Neural cell (in vitro differentiated cells): ENCODE measurements around the gene SCN10A. TPM values are rescaled to one million over a fixed set of nuclear protein-coding genes. Genes with fewer than 3 reads are reported as not detected.

ENCODE experiments used
- H2AFZ ChIP-seq: fragments of 200-600, 300-800 bp; sonication (generic), shearing (Covaris generic); 2 replicates; pipeline ENCODE4 v1.6.0; 2014; ENCODE audit warnings: low read depth, mild to moderate bottlenecking, antibody characterized with exemption, low read length, moderate library complexity
- H3F3A ChIP-seq: fragments of 200-600 bp; shearing (Covaris generic); 2 replicates; pipeline ENCODE4 v1.6.1; 2016; ENCODE audit warnings: mild to moderate bottlenecking, moderate library complexity, mixed read lengths, antibody characterized with exemption, low read length; ENCODE audit not compliant: insufficient read depth, poor library complexity, severe bottlenecking
- H3K27ac ChIP-seq: fragments of 200-600, 300-800 bp; sonication (generic), shearing (Covaris generic); 2 replicates; pipeline ENCODE4 v1.5.1; 2014; ENCODE audit warnings: mild to moderate bottlenecking, low read length, moderate library complexity
- H3K27me3 ChIP-seq: fragments of 300-800, 200-600 bp; sonication (generic), shearing (Covaris generic); 2 replicates; pipeline ENCODE4 v1.6.0; 2014; ENCODE audit warnings: mild to moderate bottlenecking, low read depth, low read length, moderate library complexity; ENCODE audit not compliant: insufficient read depth
- H3K36me3 ChIP-seq: fragments of 300-800, 200-600 bp; sonication (generic), shearing (Covaris generic); 2 replicates; pipeline ENCODE4 v1.5.1; 2014; ENCODE audit warnings: mild to moderate bottlenecking, antibody characterized with exemption, low read length, moderate library complexity; ENCODE audit not compliant: insufficient read depth
- H3K4me2 ChIP-seq: fragments of 300-800, 200-600 bp; sonication (generic), shearing (Covaris generic); 2 replicates; pipeline ENCODE4 v1.6.0; 2014; ENCODE audit warnings: mild to moderate bottlenecking, low read length
- H3K4me3 ChIP-seq: fragments of 300-800, 200-600 bp; sonication (generic), shearing (Covaris generic); 2 replicates; pipeline ENCODE4 v1.5.1; 2014; ENCODE audit warnings: mild to moderate bottlenecking, low read length, moderate library complexity
- H3K79me2 ChIP-seq: fragments of 200-600 bp; shearing (Covaris generic); replicated peaks from 2 replicates; pipeline ENCODE4 v1.6.0; 2014; ENCODE audit warnings: mild to moderate bottlenecking, low read length, moderate library complexity; ENCODE audit not compliant: insufficient read depth
- H3K9ac ChIP-seq: fragments of 300-800, 200-600 bp; sonication (generic), shearing (Covaris generic); 2 replicates; pipeline ENCODE4 v1.6.1; 2016; ENCODE audit warnings: mild to moderate bottlenecking, low read length, mixed read lengths
- H3K9me2 ChIP-seq: fragments of 200-600 bp; shearing (Covaris generic); 2 replicates; pipeline ENCODE4 v1.6.1; 2016; ENCODE audit warnings: mild to moderate bottlenecking, low read length, mixed read lengths; ENCODE audit not compliant: insufficient read depth
- H3K9me3 ChIP-seq: fragments of 200-600, 300-800 bp; sonication (generic), shearing (Covaris generic); 2 replicates; pipeline ENCODE4 v1.6.1; 2016; ENCODE audit warnings: mild to moderate bottlenecking, mixed run types, low read length, moderate library complexity, mixed read lengths
- H4K20me1 ChIP-seq: fragments of 200-600 bp; shearing (Covaris generic); 2 replicates; pipeline ENCODE4 v1.6.1; 2016; ENCODE audit warnings: mild to moderate bottlenecking, mixed run types; ENCODE audit not compliant: insufficient read depth
- EP300 ChIP-seq: fragments of 450-650 bp; conservative IDR thresholded peaks from 2 replicates; pipeline ENCODE4 v1.6.1; 2014; ENCODE audit warnings: antibody characterized with exemption, mild to moderate bottlenecking, moderate library complexity; ENCODE audit not compliant: poor library complexity, severe bottlenecking
- EZH2 ChIP-seq: fragments of 200-600, 300-800 bp; shearing (Covaris generic), sonication (generic); IDR thresholded peaks from 2 replicates; pipeline ENCODE4 v1.6.1; 2014; ENCODE audit warnings: antibody characterized with exemption, low read length, borderline replicate concordance, mild to moderate bottlenecking; ENCODE audit not compliant: insufficient read depth, poor library complexity, severe bottlenecking
- MXI1 ChIP-seq: fragments of 450-650 bp; conservative IDR thresholded peaks from 2 replicates; pipeline ENCODE4 v1.6.1; 2014; ENCODE audit warnings: antibody characterized with exemption, mild to moderate bottlenecking; ENCODE audit not compliant: poor library complexity, severe bottlenecking
- POLR2AphosphoS5 ChIP-seq: IDR thresholded peaks from 2 replicates; pipeline ENCODE4 v1.6.1; 2012
- RAD21 ChIP-seq: fragments of 450-650 bp; conservative IDR thresholded peaks from 2 replicates; pipeline ENCODE4 v1.6.1; 2014; ENCODE audit warnings: antibody characterized with exemption, mild to moderate bottlenecking, moderate library complexity
- SMC3 ChIP-seq: fragments of 450-650 bp; conservative IDR thresholded peaks from 2 replicates; pipeline ENCODE4 v1.6.1; 2014; ENCODE audit warnings: antibody characterized with exemption, mild to moderate bottlenecking, moderate library complexity; ENCODE audit not compliant: poor library complexity
- TAF1 ChIP-seq: IDR thresholded peaks from 2 replicates; pipeline ENCODE4 v1.6.1; 2012; ENCODE audit warnings: low read depth
- polyA plus RNA-seq: library from polyadenylated mRNA; depleted of rRNA; stranded (reverse); fragments of >200 nt; gene quantifications from 2 replicates; pipeline ENCODE4 v1.2.3, GENCODE V29; 2014
- TF ChIP-seq, protein P1 (sequence below): IDR thresholded peaks from 2 replicates; pipeline ENCODE4 v1.6.1; 2012; ENCODE audit warnings: borderline replicate concordance
- TF ChIP-seq, protein P2 (sequence below): fragments of 450-650 bp; IDR thresholded peaks from 2 replicates; pipeline ENCODE4 v1.5.1; 2014; ENCODE audit warnings: antibody characterized with exemption, mild to moderate bottlenecking, moderate library complexity; ENCODE audit not compliant: poor library complexity, severe bottlenecking

SCN10A gene
- polyA plus RNA-seq, 1 donor from 2014 or later, result not detected

DNA sequence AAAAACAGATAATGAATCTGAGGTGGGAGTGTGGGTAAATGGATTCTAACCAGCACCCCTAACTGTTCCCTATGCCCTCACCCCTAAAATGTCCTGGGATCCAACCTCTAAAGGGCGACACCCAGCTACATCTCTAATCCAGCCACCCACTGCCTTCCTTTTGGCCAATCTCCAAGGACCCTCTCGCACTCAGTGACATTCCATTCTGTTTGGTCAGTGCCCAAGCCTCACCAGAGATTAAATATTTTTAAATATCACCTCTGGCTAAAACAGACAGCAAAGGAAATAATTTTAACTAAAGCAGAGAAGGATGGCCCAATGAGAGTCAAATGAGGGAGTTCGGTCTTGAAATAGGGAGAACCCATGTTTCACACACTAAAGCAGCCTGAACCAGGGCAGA is 19.9 kb upstream of the SCN10A start:
- Histone ChIP-seq H3K4me3 (no peak overlapping the region), H3K79me2 (no peaks in the 10 kb centered on the region), H3K36me3 (no peaks in the 10 kb centered on the region), H3K9me2 (no peaks in the 10 kb centered on the region), H3K9me3 (no peaks in the 10 kb centered on the region), H2AFZ (no peak overlapping the region), H3K27me3 (no peaks in the 10 kb centered on the region), H4K20me1 (no peaks in the 10 kb centered on the region), H3F3A (no peaks in the 10 kb centered on the region), H3K27ac (no peak overlapping the region), H3K9ac (no peak overlapping the region), H3K4me2 (no peak overlapping the region)
- TF ChIP-seq EP300 (no peak), EZH2 (no peak), SMC3 (no peak), MXI1 (no peak), RAD21 (no peak), POLR2AphosphoS5 (no peak), TAF1 (no peak)
- TF ChIP-seq, protein P1, sequence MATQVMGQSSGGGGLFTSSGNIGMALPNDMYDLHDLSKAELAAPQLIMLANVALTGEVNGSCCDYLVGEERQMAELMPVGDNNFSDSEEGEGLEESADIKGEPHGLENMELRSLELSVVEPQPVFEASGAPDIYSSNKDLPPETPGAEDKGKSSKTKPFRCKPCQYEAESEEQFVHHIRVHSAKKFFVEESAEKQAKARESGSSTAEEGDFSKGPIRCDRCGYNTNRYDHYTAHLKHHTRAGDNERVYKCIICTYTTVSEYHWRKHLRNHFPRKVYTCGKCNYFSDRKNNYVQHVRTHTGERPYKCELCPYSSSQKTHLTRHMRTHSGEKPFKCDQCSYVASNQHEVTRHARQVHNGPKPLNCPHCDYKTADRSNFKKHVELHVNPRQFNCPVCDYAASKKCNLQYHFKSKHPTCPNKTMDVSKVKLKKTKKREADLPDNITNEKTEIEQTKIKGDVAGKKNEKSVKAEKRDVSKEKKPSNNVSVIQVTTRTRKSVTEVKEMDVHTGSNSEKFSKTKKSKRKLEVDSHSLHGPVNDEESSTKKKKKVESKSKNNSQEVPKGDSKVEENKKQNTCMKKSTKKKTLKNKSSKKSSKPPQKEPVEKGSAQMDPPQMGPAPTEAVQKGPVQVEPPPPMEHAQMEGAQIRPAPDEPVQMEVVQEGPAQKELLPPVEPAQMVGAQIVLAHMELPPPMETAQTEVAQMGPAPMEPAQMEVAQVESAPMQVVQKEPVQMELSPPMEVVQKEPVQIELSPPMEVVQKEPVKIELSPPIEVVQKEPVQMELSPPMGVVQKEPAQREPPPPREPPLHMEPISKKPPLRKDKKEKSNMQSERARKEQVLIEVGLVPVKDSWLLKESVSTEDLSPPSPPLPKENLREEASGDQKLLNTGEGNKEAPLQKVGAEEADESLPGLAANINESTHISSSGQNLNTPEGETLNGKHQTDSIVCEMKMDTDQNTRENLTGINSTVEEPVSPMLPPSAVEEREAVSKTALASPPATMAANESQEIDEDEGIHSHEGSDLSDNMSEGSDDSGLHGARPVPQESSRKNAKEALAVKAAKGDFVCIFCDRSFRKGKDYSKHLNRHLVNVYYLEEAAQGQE, result no peak
- TF ChIP-seq, protein P2, sequence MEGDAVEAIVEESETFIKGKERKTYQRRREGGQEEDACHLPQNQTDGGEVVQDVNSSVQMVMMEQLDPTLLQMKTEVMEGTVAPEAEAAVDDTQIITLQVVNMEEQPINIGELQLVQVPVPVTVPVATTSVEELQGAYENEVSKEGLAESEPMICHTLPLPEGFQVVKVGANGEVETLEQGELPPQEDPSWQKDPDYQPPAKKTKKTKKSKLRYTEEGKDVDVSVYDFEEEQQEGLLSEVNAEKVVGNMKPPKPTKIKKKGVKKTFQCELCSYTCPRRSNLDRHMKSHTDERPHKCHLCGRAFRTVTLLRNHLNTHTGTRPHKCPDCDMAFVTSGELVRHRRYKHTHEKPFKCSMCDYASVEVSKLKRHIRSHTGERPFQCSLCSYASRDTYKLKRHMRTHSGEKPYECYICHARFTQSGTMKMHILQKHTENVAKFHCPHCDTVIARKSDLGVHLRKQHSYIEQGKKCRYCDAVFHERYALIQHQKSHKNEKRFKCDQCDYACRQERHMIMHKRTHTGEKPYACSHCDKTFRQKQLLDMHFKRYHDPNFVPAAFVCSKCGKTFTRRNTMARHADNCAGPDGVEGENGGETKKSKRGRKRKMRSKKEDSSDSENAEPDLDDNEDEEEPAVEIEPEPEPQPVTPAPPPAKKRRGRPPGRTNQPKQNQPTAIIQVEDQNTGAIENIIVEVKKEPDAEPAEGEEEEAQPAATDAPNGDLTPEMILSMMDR, result no peak

DNA sequence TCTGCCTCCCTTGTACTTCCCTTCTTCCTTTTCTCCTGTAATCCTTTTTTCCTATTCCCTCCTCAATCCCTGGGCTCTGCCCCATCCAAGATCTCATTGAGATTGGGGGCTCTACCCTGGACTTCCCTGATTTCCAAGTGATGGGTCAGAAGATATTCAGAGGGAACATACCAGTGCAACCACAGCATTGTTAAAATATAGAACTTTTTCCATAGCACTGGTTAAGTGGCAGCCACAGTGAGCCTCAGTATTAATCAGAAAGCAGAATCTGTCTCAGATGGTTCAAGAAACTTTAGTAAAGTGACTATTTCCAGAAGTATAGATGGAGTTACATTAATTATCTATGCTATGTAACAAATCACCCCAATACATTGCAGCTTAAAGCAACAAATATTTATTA is 18.7 kb upstream of the SCN10A start:
- no peak overlapping the region for H3K9ac ChIP-seq

More for the DNA sequence above, 18.7 kb upstream of the SCN10A start:
- no peaks in the 10 kb centered on the region for H3K36me3 ChIP-seq
- no peak overlapping the region for H3K4me2 ChIP-seq
- no peak overlapping the region for H3K4me3 ChIP-seq
- H3K9me2 ChIP-seq, result no peaks in the 10 kb centered on the region
- no peak overlapping the region for H3K27ac ChIP-seq
- no peaks in the 10 kb centered on the region for H4K20me1 ChIP-seq
- no peak for TF ChIP-seq RAD21
- TF ChIP-seq, protein P2, result no peak
- TF ChIP-seq, protein P1, result no peak
- no peak for TF ChIP-seq MXI1
- no peak for TF ChIP-seq TAF1
- H3F3A ChIP-seq, result no peaks in the 10 kb centered on the region
- H3K27me3 ChIP-seq, result no peaks in the 10 kb centered on the region
- H3K79me2 ChIP-seq, result no peaks in the 10 kb centered on the region
- H3K9me3 ChIP-seq, result no peaks in the 10 kb centered on the region
- no peak overlapping the region for H2AFZ ChIP-seq
